ENCODE measurements around the gene RBMS3. TPM values are rescaled to one million over a fixed set of nuclear protein-coding genes. Genes with fewer than 3 reads are reported as not detected.

Gene RBMS3
- total and polyA plus RNA-seq, 2 donors (not counting 1 experiment from before 2014, with no cell fraction given) = 26.9 to 68.4 TPM

DNA sequence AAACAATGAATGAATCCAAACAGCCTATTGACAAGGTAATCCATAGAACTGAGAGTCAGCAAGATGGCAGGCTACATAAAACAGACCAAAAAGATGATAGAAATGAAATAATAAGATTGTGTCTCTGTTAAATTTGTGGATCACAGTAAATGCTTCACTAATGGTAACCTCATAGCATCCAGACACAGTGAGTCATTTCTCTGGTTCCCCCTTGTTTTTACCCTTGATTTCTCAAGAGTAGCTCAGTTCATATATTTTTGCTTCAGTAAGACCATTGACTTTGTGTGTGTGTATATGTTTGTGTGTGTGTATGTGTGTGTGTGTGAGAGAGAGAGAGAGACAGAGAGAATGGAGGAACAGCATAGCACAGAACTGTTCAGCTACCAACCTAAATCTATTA lies 546.9 kb downstream of the RBMS3 start:
- Histone ChIP-seq H3K9ac (ENCODE audit: insufficient read depth, low read length) (no peak overlapping the region), H3K79me2 (ENCODE audit: control insufficient read depth, insufficient read depth, low read length) (no peaks in the 10 kb centered on the region), H4K20me1 (ENCODE audit: control insufficient read depth, extremely low read depth, insufficient read depth, low read length) (no peaks in the 10 kb centered on the region), H3K27ac (ENCODE audit: insufficient read depth, low read length) (no peak overlapping the region), H3K27me3 (ENCODE audit: control insufficient read depth, insufficient read depth, low read length) (no peaks in the 10 kb centered on the region), H3K4me2 (ENCODE audit: extremely low read depth, insufficient read depth, low read length) (no peak overlapping the region), H2AFZ (ENCODE audit: low read length) (no peak overlapping the region), H3K36me3 (ENCODE audit: control insufficient read depth, insufficient read depth, low read length) (no peaks in the 10 kb centered on the region), H3K4me1 (ENCODE audit: control insufficient read depth, extremely low read depth, insufficient read depth, low read length) (no peaks in the 10 kb centered on the region), H3K4me3 (replicated peaks in 1 of 4; ENCODE audit: control extremely low read depth in 1 of 4, insufficient read depth in 1 of 4, low read depth in 3 of 4, low read length in 4 of 4) (no peak overlapping the region), H3K9me3 (ENCODE audit: control insufficient read depth, insufficient read depth, low read depth, low read length) (no peaks in the 10 kb centered on the region)
- DNase-seq (ENCODE audit: low read depth in 2 of 2) = peak; percentile 27 to 30
- TF ChIP-seq, protein P1, sequence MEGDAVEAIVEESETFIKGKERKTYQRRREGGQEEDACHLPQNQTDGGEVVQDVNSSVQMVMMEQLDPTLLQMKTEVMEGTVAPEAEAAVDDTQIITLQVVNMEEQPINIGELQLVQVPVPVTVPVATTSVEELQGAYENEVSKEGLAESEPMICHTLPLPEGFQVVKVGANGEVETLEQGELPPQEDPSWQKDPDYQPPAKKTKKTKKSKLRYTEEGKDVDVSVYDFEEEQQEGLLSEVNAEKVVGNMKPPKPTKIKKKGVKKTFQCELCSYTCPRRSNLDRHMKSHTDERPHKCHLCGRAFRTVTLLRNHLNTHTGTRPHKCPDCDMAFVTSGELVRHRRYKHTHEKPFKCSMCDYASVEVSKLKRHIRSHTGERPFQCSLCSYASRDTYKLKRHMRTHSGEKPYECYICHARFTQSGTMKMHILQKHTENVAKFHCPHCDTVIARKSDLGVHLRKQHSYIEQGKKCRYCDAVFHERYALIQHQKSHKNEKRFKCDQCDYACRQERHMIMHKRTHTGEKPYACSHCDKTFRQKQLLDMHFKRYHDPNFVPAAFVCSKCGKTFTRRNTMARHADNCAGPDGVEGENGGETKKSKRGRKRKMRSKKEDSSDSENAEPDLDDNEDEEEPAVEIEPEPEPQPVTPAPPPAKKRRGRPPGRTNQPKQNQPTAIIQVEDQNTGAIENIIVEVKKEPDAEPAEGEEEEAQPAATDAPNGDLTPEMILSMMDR (conservative IDR thresholded peaks at IDR 0.05 in 1 of 2, IDR thresholded peaks at IDR 0.05 in 1 of 2; ENCODE audit: low read depth in 1 of 2, low read length in 2 of 2) = no peak
- TF ChIP-seq EZH2 (IDR thresholded peaks at IDR 0.05; ENCODE audit: low read length, missing control alignments) = no peak

- Histone ChIP-seq H2AFZ (ENCODE audit: low read length) (no peak overlapping the region), H3K9ac (ENCODE audit: insufficient read depth, low read length) (no peak overlapping the region), H3K27ac (ENCODE audit: insufficient read depth, low read length) (no peak overlapping the region), H3K36me3 (ENCODE audit: control insufficient read depth, insufficient read depth, low read length) (no peaks in the 10 kb centered on the region), H4K20me1 (ENCODE audit: control insufficient read depth, extremely low read depth, insufficient read depth, low read length) (no peaks in the 10 kb centered on the region), H3K79me2 (ENCODE audit: control insufficient read depth, insufficient read depth, low read length) (no peaks in the 10 kb centered on the region), H3K27me3 (ENCODE audit: control insufficient read depth, insufficient read depth, low read length) (no peaks in the 10 kb centered on the region), H3K9me3 (ENCODE audit: control insufficient read depth, insufficient read depth, low read depth, low read length) (no peaks in the 10 kb centered on the region), H3K4me2 (ENCODE audit: extremely low read depth, insufficient read depth, low read length) (no peak overlapping the region), H3K4me3 (replicated peaks in 1 of 4; ENCODE audit: control extremely low read depth in 1 of 4, insufficient read depth in 1 of 4, low read depth in 3 of 4, low read length in 4 of 4) (no peak overlapping the region), H3K4me1 (ENCODE audit: control insufficient read depth, extremely low read depth, insufficient read depth, low read length) (no peaks in the 10 kb centered on the region)
- TF ChIP-seq, protein P1 (conservative IDR thresholded peaks at IDR 0.05 in 1 of 2, IDR thresholded peaks at IDR 0.05 in 1 of 2; ENCODE audit: low read depth in 1 of 2, low read length in 2 of 2) = no peak
- no peak for TF ChIP-seq EZH2 (IDR thresholded peaks at IDR 0.05; ENCODE audit: low read length, missing control alignments)
- DNase-seq (ENCODE audit: low read depth in 2 of 2) = no peak
Observed at GRCh38 chr3:29829340-29829739, 548.5 kb downstream of the RBMS3 start.

DNA sequence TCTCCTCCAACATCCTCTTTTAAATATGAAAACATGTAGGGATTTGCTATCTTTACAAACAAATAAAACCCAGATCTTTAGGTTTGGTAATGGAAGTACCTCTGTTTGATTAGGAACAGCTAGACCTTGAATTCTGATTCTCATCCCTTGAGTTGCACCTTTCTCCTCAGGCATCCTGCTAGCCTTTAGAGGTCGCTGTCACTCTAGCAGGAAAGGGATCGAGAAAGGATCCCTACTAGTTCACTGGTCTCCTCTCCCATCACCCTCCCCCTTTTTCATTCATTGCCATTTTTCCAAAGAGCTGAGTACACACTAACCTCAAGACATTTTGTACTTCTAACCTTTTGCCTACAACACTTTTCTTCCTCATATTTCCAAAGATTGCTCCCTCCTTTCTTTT lies 569.8 kb downstream of the RBMS3 start:
- no peak overlapping the region for H3K27ac ChIP-seq (ENCODE audit: insufficient read depth, low read length)
- no peak overlapping the region for H2AFZ ChIP-seq (ENCODE audit: low read length)

More for the DNA sequence above, 569.8 kb downstream of the RBMS3 start:
- Histone ChIP-seq H3K4me1 (ENCODE audit: control insufficient read depth, extremely low read depth, insufficient read depth, low read length) (no peaks in the 10 kb centered on the region), H3K9me3 (ENCODE audit: control insufficient read depth, insufficient read depth, low read depth, low read length) (no peaks in the 10 kb centered on the region), H3K4me3 (replicated peaks in 1 of 4; ENCODE audit: control extremely low read depth in 1 of 4, insufficient read depth in 1 of 4, low read depth in 3 of 4, low read length in 4 of 4) (no peak overlapping the region), H3K4me2 (ENCODE audit: extremely low read depth, insufficient read depth, low read length) (no peak overlapping the region), H3K36me3 (ENCODE audit: control insufficient read depth, insufficient read depth, low read length) (no peaks in the 10 kb centered on the region), H3K9ac (ENCODE audit: insufficient read depth, low read length) (no peak overlapping the region), H3K27me3 (ENCODE audit: control insufficient read depth, insufficient read depth, low read length) (no peaks in the 10 kb centered on the region), H3K79me2 (ENCODE audit: control insufficient read depth, insufficient read depth, low read length) (no peaks in the 10 kb centered on the region), H4K20me1 (ENCODE audit: control insufficient read depth, extremely low read depth, insufficient read depth, low read length) (no peaks in the 10 kb centered on the region)
- no peak for DNase-seq (ENCODE audit: low read depth in 2 of 2)
- TF ChIP-seq EZH2 (IDR thresholded peaks at IDR 0.05; ENCODE audit: low read length, missing control alignments) = no peak
- TF ChIP-seq, protein P1 (conservative IDR thresholded peaks at IDR 0.05 in 1 of 2, IDR thresholded peaks at IDR 0.05 in 1 of 2; ENCODE audit: low read depth in 1 of 2, low read length in 2 of 2) = peak in 1 of 2 donors; percentile 11
